Ramos (cell line): ENCODE measurements around the gene FBXO46.
"Not testable (repeated sequence)": the region's sequence is repeated elsewhere in the genome, so short reads cannot be mapped to it uniquely, and the experiment has no call there.

ENCODE experiments used
- in situ Hi-C: fragments of 300-500 bp; cut with MboI; formaldehyde crosslinking; loops from one replicate; pipeline ENCODE4 v1.14.3; 2022; ENCODE audit warnings: low sequenced_read_pairs; ENCODE audit not compliant: unreplicated experiment

FBXO46 gene

DNA sequence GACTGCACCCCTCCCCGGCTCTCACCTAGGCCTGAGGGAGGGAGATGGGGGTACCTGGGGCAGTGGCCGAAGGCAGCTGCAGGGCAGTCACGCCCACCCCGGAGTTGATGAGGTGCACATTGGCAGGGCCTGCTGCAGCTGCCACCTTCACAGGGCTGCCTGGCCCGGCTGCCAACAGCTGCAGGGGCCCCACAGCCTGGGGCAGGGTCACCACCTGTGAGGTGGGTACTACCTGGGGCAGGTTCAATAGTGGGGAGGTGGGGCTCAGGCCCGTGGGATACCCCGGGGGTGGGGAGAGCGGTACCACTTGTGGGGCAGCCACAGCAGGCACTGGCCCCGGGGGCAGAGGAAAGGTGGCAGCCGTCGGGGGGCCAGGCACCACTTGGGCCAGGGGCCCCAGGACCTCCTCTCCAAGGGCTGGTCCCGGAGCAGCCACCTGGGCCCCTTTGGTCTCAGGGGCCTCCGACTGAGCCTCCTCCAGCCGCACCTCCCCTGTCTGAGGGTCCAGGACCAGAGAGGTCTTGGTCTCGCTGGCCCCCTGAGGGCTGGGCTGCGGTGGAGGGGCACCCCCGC, 35.7 kb upstream of the FBXO46 start:
- in situ Hi-C loops, result no loop called here

DNA sequence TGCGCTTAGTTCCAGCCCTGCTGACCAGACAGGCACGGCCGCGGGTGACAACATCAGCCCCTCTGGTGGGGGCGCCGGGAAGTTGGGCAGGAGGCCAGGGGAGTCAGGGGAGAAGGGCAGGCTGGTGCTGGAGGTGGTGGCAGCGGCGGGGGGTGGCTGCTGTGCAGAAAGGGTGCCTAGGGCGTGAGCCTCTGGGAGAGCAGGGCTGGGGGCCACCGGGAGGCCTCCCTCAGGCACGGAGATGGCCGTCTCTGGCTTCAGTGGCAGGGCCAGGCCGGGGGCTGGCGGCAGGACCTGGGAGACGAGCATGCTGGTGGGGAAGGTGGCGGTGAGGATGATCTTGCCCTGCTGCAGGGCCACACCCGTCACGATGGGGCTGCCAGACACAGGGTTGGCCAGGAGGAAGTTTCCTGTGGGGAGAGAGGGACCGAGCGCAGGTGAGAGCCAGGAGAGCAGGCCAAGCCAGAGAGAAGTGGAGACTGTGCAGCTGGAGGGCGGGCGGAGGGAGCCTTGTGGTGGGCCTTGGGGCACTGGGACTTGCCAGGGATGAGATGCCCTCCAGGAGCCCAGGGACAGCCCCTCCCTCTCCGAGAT, 35.1 kb upstream of the FBXO46 start:
- in situ Hi-C loops, result no loop called here

- in situ Hi-C loops, result no loop called here
Observed at GRCh38 chr19:45764945-45765701, 34.4 kb upstream of the FBXO46 start.

- in situ Hi-C loops, result no loop called here
Observed at GRCh38 chr19:45764475-45764874, 33.8 kb upstream of the FBXO46 start.

- in situ Hi-C loops, result no loop called here
Observed at GRCh38 chr19:45763691-45764294, 33.1 kb upstream of the FBXO46 start.

DNA sequence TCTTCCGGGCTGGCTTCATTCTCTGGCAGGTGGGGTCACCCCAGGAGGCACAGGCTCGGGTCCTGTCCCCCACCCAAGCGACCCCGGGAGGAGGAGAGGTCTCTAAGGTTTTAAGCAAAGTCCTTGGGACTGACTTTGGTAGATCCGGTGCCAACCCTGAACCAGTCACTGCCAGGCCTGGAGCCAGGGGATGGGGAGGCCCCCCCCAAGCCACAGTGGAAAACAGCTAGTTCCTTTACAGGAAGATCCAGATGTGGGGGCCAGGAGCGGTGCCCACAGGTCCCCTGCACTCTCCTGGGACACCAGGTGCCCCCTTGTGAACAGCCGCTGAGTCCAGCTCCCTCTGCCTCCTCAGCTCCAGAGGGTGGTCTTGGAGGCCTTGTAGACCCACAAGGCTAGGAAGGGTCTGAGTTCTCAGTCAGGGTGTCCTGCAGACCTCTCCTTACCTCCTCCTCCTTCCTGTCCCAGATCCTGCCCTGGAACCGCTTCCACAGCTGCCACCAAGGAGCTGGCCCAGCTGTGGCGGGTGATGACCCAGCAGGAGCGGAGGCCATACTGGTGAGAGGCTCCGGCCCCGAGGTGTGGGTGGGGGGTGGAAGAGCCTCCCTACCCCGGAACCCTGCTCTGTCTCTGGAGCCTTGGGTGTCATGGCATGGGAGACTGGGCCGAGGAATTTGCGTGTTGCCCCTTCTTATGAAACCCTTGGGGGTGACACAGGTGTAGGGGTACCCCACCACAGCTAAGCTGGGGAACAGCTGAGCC, 32.4 kb upstream of the FBXO46 start:
- in situ Hi-C loops, result no loop called here

GRCh38 chr19:45761714-45762113, 31.0 kb upstream of the FBXO46 start:
- in situ Hi-C loops, result no loop called here

DNA sequence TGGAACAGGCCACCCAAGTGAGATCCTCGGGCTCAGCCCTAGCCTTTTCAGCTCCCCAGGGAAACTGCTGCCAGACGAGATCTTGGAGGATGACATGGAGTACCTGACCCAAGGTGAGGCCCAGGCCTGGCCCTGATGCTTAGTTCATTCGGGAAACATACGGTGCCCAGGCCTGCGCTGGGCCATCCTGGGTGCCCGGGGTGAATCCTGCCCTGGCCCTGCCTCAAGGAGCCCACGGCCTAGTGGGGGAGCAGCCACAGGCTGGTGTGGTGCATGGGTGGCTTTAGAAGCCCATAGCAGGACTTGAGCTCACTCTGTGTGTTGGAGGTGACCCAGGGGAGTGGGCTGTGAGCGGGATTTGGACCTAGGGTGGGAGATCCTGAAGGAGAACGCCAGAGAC, 28.2 kb upstream of the FBXO46 start:
- in situ Hi-C loops, result no loop called here

GRCh38 chr19:45757695-45758094, 27.0 kb upstream of the FBXO46 start:
- in situ Hi-C loops, result no loop called here

DNA sequence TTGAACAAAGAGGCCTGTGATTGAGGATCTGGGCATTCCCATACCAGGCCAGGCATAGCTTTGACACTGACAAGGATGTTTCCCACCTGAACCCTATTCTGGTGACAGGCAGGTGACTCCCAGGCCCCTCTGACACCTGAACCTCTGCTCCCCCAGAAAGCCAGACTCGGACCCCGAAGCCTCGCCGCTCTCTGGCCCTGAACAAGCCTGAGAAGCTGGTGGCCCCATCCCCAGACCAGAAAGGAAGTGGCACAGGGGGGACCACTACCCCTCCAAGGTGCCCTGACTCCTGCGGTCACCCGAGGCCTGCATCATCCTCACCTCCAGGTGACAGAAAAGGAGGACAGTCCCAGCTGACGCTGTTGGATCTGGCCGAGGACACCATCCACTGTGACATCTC, 23.6 kb upstream of the FBXO46 start:
- in situ Hi-C loops, result no loop called here

DNA sequence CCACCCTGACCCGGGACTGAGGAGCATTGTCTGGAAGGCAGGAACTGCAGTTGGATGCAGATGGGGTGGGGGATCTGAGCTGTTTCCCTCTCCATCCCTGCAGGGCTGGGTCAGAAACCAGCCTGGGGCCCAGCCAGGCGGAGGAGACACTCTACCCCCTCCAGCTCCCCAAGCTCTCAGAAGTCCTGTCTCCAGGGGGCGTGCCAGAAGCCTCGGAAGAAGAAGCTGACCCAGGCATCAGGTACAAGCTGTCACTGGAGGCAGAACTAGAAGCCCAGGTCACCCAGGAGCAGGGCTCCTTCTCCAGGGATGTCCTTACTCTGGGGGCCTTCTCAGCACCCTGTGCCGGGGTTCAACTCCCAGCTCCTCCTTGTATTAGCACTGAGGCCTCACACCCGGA, 22.9 kb upstream of the FBXO46 start:
- in situ Hi-C loops, result no loop called here

- in situ Hi-C loops, result no loop called here
Observed at GRCh38 chr19:45752639-45753038, 21.9 kb upstream of the FBXO46 start.

GRCh38 chr19:45751483-45751882, 20.8 kb upstream of the FBXO46 start:
- in situ Hi-C loops, result not testable (repeated sequence)

DNA sequence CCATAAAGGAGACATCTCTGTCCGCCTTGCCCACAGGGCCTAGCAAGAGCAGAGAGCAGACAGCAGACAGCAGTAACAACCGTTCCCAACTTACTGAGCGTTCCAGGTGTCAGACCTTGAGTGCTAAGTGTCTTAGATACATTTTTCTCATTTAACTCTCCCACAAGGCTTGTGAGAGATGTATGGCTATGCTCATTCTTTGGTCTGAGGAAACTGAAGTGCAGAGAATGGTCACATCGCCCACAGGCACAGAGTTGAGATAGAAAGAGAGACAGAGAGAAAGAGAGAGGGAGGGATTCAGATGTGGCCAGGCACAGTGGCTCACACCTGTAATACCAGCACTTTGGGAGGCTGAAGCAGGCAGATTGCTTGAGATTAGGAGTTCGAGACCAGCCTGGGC, 16.8 kb upstream of the FBXO46 start:
- in situ Hi-C loops, result no loop called here

DNA sequence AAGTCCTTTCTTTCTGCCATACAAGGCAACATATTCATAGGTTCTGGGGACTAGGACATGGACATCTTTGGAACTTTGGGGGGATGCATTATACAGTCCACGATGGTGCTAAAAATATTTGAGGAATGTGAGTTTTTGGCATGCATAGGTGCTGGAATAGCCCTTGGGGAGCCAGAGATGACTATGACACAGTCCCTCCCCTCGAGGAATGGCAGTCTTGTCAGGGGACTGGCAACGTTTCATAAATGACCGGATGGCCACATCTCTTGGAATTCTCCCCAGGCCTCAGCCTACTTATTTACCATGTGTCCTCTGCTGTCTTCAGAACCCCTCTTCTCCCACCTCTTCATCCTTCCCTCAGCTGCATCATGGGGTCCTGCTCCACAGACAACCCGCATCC, 16.2 kb upstream of the FBXO46 start:
- in situ Hi-C loops, result no loop called here

- in situ Hi-C loops, result no loop called here
Observed at GRCh38 chr19:45745606-45746005, 14.9 kb upstream of the FBXO46 start.

DNA sequence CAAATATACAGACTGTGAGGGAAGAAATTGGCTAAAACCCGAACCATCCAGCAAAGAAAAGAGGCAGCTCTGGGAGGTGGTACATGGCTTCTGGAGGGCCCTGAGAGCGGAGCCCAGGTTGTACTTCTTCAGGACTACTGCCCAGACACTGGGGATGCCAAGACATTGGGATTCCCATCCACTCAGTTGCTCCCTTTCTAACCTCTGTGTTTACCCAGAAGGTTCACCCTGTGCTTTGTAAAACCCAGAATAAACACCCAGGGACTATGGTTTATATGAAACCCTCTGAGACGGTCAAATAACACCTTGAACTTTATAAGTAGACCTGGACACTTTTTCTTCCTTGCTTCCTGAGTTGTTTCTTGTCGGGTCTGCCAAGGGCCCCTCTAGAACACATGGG, 12.3 kb upstream of the FBXO46 start:
- in situ Hi-C loops, result no loop called here

DNA sequence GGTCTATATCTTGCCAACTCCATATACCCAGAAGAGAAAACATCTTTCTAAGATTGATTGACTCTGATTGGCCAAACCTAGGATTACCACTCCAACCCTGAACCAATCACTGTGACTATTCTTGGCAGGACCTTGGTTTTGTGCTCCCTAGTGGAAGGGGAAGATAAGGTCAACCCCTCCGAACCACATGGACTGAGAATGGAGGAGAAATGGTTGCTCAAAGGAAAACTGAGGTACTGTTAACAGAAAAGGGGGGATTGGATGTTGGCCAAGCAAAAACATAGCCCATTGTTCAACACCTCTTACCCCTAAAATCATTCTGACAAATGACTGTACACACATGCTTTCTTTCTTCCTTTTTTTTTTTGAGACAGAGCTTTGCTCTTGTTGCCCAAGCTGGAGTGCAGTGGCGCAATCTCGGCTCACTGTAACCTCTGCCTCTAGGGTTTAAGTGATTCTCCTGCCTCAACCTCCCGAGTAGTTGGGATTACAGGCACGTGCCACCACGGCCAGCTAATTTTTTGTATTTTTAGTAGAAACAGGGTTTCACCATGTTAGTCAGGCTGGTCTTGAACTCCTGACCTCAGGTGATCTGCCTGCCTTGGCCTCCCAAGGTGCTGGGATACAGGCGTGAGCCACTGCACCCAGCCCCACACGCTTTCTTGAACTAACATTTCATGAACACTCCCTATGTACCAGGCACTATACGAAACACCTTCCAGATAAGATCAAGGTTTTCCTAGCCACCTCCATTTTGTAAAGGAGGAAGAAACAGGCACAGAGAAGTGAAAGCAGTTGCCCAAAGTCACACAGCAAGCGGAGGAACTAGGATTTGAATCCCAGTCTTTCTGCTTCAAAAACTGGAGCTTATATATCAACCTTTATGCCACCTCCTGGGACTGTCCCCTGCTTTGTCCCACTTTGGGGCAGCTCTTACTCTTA, 9.1 kb upstream of the FBXO46 start:
- in situ Hi-C loops, result no loop called here

GRCh38 chr19:45733160-45733810, 2.6 kb upstream of the FBXO46 start, which contains the start of gene MEIOSIN:
Gene MEIOSIN (plus strand): TSS chr19:45733439. CDS start chr19:45735377, 1,938 bp downstream.
- in situ Hi-C loops, result no loop called here
